Neural cell (in vitro differentiated cells): ENCODE data around the gene AFAP1L1. TPM values are rescaled to one million over a fixed set of nuclear protein-coding genes. Genes with fewer than 3 reads are reported as not detected.

ENCODE experiments used
- H2AFZ ChIP-seq: fragments of 200-600, 300-800 bp; sonication (generic), shearing (Covaris generic); 2 replicates; pipeline ENCODE4 v1.6.0; 2014; ENCODE audit warnings: low read depth, mild to moderate bottlenecking, antibody characterized with exemption, low read length, moderate library complexity
- H3F3A ChIP-seq: fragments of 200-600 bp; shearing (Covaris generic); 2 replicates; pipeline ENCODE4 v1.6.1; 2016; ENCODE audit warnings: mild to moderate bottlenecking, moderate library complexity, mixed read lengths, antibody characterized with exemption, low read length; ENCODE audit not compliant: insufficient read depth, poor library complexity, severe bottlenecking
- H3K27ac ChIP-seq: fragments of 200-600, 300-800 bp; sonication (generic), shearing (Covaris generic); 2 replicates; pipeline ENCODE4 v1.5.1; 2014; ENCODE audit warnings: mild to moderate bottlenecking, low read length, moderate library complexity
- H3K27me3 ChIP-seq: fragments of 300-800, 200-600 bp; sonication (generic), shearing (Covaris generic); 2 replicates; pipeline ENCODE4 v1.6.0; 2014; ENCODE audit warnings: mild to moderate bottlenecking, low read depth, low read length, moderate library complexity; ENCODE audit not compliant: insufficient read depth
- H3K36me3 ChIP-seq: fragments of 300-800, 200-600 bp; sonication (generic), shearing (Covaris generic); 2 replicates; pipeline ENCODE4 v1.5.1; 2014; ENCODE audit warnings: mild to moderate bottlenecking, antibody characterized with exemption, low read length, moderate library complexity; ENCODE audit not compliant: insufficient read depth
- H3K4me2 ChIP-seq: fragments of 300-800, 200-600 bp; sonication (generic), shearing (Covaris generic); 2 replicates; pipeline ENCODE4 v1.6.0; 2014; ENCODE audit warnings: mild to moderate bottlenecking, low read length
- H3K4me3 ChIP-seq: fragments of 300-800, 200-600 bp; sonication (generic), shearing (Covaris generic); 2 replicates; pipeline ENCODE4 v1.5.1; 2014; ENCODE audit warnings: mild to moderate bottlenecking, low read length, moderate library complexity
- H3K79me2 ChIP-seq: fragments of 200-600 bp; shearing (Covaris generic); replicated peaks from 2 replicates; pipeline ENCODE4 v1.6.0; 2014; ENCODE audit warnings: mild to moderate bottlenecking, low read length, moderate library complexity; ENCODE audit not compliant: insufficient read depth
- H3K9ac ChIP-seq: fragments of 300-800, 200-600 bp; sonication (generic), shearing (Covaris generic); 2 replicates; pipeline ENCODE4 v1.6.1; 2016; ENCODE audit warnings: mild to moderate bottlenecking, low read length, mixed read lengths
- H3K9me2 ChIP-seq: fragments of 200-600 bp; shearing (Covaris generic); 2 replicates; pipeline ENCODE4 v1.6.1; 2016; ENCODE audit warnings: mild to moderate bottlenecking, low read length, mixed read lengths; ENCODE audit not compliant: insufficient read depth
- H3K9me3 ChIP-seq: fragments of 200-600, 300-800 bp; sonication (generic), shearing (Covaris generic); 2 replicates; pipeline ENCODE4 v1.6.1; 2016; ENCODE audit warnings: mild to moderate bottlenecking, mixed run types, low read length, moderate library complexity, mixed read lengths
- H4K20me1 ChIP-seq: fragments of 200-600 bp; shearing (Covaris generic); 2 replicates; pipeline ENCODE4 v1.6.1; 2016; ENCODE audit warnings: mild to moderate bottlenecking, mixed run types; ENCODE audit not compliant: insufficient read depth
- EP300 ChIP-seq: fragments of 450-650 bp; conservative IDR thresholded peaks from 2 replicates; pipeline ENCODE4 v1.6.1; 2014; ENCODE audit warnings: antibody characterized with exemption, mild to moderate bottlenecking, moderate library complexity; ENCODE audit not compliant: poor library complexity, severe bottlenecking
- EZH2 ChIP-seq: fragments of 200-600, 300-800 bp; shearing (Covaris generic), sonication (generic); IDR thresholded peaks from 2 replicates; pipeline ENCODE4 v1.6.1; 2014; ENCODE audit warnings: antibody characterized with exemption, low read length, borderline replicate concordance, mild to moderate bottlenecking; ENCODE audit not compliant: insufficient read depth, poor library complexity, severe bottlenecking
- MXI1 ChIP-seq: fragments of 450-650 bp; conservative IDR thresholded peaks from 2 replicates; pipeline ENCODE4 v1.6.1; 2014; ENCODE audit warnings: antibody characterized with exemption, mild to moderate bottlenecking; ENCODE audit not compliant: poor library complexity, severe bottlenecking
- POLR2AphosphoS5 ChIP-seq: IDR thresholded peaks from 2 replicates; pipeline ENCODE4 v1.6.1; 2012
- RAD21 ChIP-seq: fragments of 450-650 bp; conservative IDR thresholded peaks from 2 replicates; pipeline ENCODE4 v1.6.1; 2014; ENCODE audit warnings: antibody characterized with exemption, mild to moderate bottlenecking, moderate library complexity
- SMC3 ChIP-seq: fragments of 450-650 bp; conservative IDR thresholded peaks from 2 replicates; pipeline ENCODE4 v1.6.1; 2014; ENCODE audit warnings: antibody characterized with exemption, mild to moderate bottlenecking, moderate library complexity; ENCODE audit not compliant: poor library complexity
- TAF1 ChIP-seq: IDR thresholded peaks from 2 replicates; pipeline ENCODE4 v1.6.1; 2012; ENCODE audit warnings: low read depth
- polyA plus RNA-seq: library from polyadenylated mRNA; depleted of rRNA; stranded (reverse); fragments of >200 nt; gene quantifications from 2 replicates; pipeline ENCODE4 v1.2.3, GENCODE V29; 2014
- TF ChIP-seq, protein P1 (sequence below): IDR thresholded peaks from 2 replicates; pipeline ENCODE4 v1.6.1; 2012; ENCODE audit warnings: borderline replicate concordance
- TF ChIP-seq, protein P2 (sequence below): fragments of 450-650 bp; IDR thresholded peaks from 2 replicates; pipeline ENCODE4 v1.5.1; 2014; ENCODE audit warnings: antibody characterized with exemption, mild to moderate bottlenecking, moderate library complexity; ENCODE audit not compliant: poor library complexity, severe bottlenecking

Gene AFAP1L1
- polyA plus RNA-seq, 1 donor from 2014 or later = not detected

DNA sequence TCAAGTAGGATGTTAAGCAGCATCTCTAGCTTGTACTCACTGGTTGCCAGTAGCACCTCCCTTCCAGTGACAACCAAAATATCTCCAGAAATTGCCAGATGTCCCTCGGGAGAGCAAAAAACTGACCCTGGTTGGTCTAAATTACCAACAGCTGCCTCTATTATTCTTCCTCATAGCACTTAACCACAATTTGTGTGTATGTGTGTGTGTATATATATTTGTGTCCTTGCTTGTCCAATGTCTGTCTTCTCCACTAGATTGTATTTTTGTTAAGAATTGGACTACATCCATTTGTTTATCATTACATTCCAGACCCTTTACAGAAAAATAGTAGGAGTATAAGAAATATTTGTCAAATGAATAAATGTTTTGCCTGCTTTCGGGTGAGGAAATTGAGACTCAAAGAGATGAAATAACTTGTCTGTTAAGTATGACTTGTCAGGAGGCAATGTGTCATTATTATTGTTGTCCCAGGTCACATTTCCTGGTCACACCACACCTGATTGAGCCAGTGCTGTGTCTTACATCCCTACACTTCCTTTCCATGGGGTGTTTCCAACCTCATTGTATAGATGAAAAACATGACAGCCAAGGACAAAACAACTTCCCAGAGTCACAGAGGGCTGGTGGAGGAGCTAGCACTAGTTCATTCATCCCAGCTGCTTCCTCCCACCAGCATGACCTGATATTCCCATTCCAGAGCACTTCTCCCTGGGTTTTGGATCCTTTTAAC, 62.2 kb downstream of the AFAP1L1 start:
- Histone ChIP-seq H3K4me2 (no peak overlapping the region), H3K27me3 (no peaks in the 10 kb centered on the region), H3K79me2 (no peaks in the 10 kb centered on the region), H3K9me2 (no peaks in the 10 kb centered on the region), H3K27ac (no peak overlapping the region), H3K4me3 (no peak overlapping the region), H3F3A (no peaks in the 10 kb centered on the region), H3K9ac (no peak overlapping the region), H3K9me3 (no peaks in the 10 kb centered on the region), H4K20me1 (no peaks in the 10 kb centered on the region), H2AFZ (no peak overlapping the region), H3K36me3 (no peaks in the 10 kb centered on the region)
- TF ChIP-seq EP300 (no peak), TAF1 (no peak), EZH2 (no peak), POLR2AphosphoS5 (no peak), SMC3 (no peak)
- TF ChIP-seq, protein P1, sequence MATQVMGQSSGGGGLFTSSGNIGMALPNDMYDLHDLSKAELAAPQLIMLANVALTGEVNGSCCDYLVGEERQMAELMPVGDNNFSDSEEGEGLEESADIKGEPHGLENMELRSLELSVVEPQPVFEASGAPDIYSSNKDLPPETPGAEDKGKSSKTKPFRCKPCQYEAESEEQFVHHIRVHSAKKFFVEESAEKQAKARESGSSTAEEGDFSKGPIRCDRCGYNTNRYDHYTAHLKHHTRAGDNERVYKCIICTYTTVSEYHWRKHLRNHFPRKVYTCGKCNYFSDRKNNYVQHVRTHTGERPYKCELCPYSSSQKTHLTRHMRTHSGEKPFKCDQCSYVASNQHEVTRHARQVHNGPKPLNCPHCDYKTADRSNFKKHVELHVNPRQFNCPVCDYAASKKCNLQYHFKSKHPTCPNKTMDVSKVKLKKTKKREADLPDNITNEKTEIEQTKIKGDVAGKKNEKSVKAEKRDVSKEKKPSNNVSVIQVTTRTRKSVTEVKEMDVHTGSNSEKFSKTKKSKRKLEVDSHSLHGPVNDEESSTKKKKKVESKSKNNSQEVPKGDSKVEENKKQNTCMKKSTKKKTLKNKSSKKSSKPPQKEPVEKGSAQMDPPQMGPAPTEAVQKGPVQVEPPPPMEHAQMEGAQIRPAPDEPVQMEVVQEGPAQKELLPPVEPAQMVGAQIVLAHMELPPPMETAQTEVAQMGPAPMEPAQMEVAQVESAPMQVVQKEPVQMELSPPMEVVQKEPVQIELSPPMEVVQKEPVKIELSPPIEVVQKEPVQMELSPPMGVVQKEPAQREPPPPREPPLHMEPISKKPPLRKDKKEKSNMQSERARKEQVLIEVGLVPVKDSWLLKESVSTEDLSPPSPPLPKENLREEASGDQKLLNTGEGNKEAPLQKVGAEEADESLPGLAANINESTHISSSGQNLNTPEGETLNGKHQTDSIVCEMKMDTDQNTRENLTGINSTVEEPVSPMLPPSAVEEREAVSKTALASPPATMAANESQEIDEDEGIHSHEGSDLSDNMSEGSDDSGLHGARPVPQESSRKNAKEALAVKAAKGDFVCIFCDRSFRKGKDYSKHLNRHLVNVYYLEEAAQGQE = no peak

DNA sequence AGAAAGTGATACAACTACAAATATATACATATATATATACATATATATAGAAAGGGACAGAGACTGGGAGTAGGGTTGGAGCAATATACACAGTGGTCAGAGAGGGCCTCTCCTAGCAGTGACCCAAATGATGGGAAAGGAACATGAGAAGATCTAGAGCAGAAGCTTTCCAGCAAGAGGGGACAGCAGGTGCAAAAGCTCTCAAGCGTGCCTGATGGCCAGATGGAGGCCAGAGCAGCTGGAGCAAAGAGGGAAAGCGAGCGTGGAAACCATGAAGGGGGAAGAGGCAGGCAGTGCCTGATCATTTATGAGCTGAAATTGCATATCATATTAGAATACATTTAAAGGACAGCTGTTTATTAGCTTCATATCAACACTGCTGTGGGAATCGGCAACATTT, 66.1 kb downstream of the AFAP1L1 start:
- Histone ChIP-seq H3K27me3 (no peaks in the 10 kb centered on the region), H3K4me3 (no peak overlapping the region), H3K36me3 (no peaks in the 10 kb centered on the region), H3K4me2 (no peak overlapping the region), H4K20me1 (no peaks in the 10 kb centered on the region), H3K9ac (no peak overlapping the region), H2AFZ (no peak overlapping the region), H3K79me2 (no peaks in the 10 kb centered on the region), H3K27ac (no peak overlapping the region), H3K9me3 (no peaks in the 10 kb centered on the region), H3F3A (no peaks in the 10 kb centered on the region), H3K9me2 (no peaks in the 10 kb centered on the region)
- no peak for TF ChIP-seq MXI1
- TF ChIP-seq EP300 = no peak
- no peak for TF ChIP-seq SMC3
- no peak for TF ChIP-seq POLR2AphosphoS5
- TF ChIP-seq TAF1 = no peak
- TF ChIP-seq, protein P1 = no peak
- TF ChIP-seq RAD21 = no peak
- TF ChIP-seq, protein P2, sequence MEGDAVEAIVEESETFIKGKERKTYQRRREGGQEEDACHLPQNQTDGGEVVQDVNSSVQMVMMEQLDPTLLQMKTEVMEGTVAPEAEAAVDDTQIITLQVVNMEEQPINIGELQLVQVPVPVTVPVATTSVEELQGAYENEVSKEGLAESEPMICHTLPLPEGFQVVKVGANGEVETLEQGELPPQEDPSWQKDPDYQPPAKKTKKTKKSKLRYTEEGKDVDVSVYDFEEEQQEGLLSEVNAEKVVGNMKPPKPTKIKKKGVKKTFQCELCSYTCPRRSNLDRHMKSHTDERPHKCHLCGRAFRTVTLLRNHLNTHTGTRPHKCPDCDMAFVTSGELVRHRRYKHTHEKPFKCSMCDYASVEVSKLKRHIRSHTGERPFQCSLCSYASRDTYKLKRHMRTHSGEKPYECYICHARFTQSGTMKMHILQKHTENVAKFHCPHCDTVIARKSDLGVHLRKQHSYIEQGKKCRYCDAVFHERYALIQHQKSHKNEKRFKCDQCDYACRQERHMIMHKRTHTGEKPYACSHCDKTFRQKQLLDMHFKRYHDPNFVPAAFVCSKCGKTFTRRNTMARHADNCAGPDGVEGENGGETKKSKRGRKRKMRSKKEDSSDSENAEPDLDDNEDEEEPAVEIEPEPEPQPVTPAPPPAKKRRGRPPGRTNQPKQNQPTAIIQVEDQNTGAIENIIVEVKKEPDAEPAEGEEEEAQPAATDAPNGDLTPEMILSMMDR = no peak
- TF ChIP-seq EZH2 = no peak
